GM06990 (cell line): ENCODE data around the gene RPS15A.

ENCODE experiments used
- DNase-seq: peaks from one replicate; pipeline ENCODE4 v3.0.0-alpha.2; 2011; ENCODE audit not compliant: insufficient read length; ENCODE audit errors: extremely low read depth
- H3K27me3 ChIP-seq: replicated peaks from 2 replicates; pipeline ENCODE4 v1.6.0; 2011; ENCODE audit warnings: low read length; ENCODE audit not compliant: control insufficient read depth, insufficient read depth
- H3K36me3 ChIP-seq: 2 replicates; pipeline ENCODE4 v1.5.1; 2011; ENCODE audit warnings: low read length; ENCODE audit not compliant: control insufficient read depth, insufficient read depth
- H3K4me3 ChIP-seq: replicated peaks from 2 replicates; pipeline ENCODE4 v1.5.1; 2011; ENCODE audit warnings: low read depth, mild to moderate bottlenecking, control low read depth, low read length
- TF ChIP-seq, protein P1 (sequence below): IDR thresholded peaks from 2 replicates; pipeline ENCODE4 v1.5.1; 2011; ENCODE audit warnings: low read length, control low read depth, mild to moderate bottlenecking, inconsistent platforms; ENCODE audit not compliant: insufficient read depth, poor library complexity, severe bottlenecking

Gene RPS15A

DNA sequence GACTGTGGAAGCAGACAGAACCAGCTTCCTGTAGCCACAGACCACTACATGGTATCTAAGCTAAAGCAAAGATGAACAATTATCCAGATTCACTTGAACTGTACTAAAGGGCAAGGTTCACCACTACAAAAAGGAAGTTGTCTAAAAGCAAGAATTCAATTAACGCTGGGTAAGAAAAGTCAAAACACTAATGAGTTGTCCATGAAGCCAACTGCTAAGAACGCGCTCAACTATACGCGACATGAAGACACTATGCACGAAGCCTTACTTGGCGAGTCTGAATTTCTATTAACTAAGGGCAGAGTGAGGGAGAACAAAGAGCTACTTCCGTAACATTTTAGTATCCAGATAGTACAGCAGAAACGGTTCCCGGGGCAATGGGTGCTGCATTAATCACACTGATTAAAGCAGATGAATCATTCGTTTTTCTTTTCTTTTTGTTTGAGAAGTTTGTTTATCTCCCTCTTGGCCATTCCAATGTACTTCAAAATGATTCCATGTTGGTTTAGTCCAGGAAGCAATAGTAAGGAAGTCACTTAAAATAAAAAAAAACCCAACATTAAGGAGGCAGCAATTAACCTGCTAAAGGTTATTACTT lies 2.8 kb upstream of the RPS15A start:
- no peak for DNase-seq
- Histone ChIP-seq H3K4me3 (no peak overlapping the region), H3K36me3 (peaks cover 13% of the 10 kb centered on the region), H3K27me3 (no peaks in the 10 kb centered on the region)
- TF ChIP-seq, protein P1, sequence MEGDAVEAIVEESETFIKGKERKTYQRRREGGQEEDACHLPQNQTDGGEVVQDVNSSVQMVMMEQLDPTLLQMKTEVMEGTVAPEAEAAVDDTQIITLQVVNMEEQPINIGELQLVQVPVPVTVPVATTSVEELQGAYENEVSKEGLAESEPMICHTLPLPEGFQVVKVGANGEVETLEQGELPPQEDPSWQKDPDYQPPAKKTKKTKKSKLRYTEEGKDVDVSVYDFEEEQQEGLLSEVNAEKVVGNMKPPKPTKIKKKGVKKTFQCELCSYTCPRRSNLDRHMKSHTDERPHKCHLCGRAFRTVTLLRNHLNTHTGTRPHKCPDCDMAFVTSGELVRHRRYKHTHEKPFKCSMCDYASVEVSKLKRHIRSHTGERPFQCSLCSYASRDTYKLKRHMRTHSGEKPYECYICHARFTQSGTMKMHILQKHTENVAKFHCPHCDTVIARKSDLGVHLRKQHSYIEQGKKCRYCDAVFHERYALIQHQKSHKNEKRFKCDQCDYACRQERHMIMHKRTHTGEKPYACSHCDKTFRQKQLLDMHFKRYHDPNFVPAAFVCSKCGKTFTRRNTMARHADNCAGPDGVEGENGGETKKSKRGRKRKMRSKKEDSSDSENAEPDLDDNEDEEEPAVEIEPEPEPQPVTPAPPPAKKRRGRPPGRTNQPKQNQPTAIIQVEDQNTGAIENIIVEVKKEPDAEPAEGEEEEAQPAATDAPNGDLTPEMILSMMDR = no peak

DNA sequence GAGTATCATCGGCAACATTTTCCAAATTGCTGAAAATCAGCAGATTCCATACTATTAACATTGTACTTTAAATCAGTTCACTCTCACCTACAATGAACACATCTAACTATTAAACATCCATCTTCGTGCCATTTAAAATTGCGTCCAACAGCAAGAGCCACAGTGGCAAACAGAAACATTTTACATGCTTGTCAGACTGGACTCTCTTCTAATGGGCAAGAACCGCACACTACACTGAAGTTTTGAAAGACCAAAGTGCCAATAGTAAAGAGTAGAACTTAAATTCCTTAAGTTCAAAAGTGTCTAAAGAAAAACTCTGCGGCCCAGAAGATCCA lies 652 bp downstream of the RPS15A start:
- Histone ChIP-seq H3K36me3 (peaks cover 20% of the 10 kb centered on the region), H3K27me3 (no peaks in the 10 kb centered on the region), H3K4me3 (peak overlapping the region; percentile 70)
- no peak for DNase-seq
- TF ChIP-seq, protein P1 = no peak

DNA sequence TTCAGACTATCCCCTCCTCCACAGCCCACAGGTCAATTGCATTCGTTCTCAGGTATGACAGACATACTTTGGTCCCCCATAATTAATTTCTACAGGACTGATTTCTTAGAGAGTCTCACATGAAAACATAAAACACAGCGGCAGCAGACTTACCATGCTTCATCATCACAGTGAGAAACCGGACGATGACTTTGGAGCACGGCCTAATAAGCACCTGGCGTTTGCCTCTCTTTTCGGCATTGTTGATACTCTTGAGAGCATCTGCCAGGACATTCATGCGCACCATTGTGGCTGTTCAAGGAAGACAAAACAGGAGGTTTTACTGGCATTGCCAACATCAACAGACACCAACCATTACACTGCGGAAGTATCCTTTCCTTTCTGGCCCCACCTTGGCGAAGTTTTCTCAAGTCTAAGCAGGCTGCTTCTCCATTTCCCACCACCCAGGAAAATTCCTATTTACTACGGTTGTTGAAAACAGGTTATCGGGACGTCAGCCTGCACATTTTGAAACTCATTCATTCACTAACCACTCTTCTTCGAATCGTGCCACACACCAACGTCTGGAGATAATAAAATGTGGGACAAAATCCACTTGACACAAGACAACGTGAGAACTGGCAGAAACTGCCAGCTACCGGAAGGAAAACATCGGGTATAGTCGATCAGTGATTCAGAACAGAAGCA lies 1.2 kb downstream of the RPS15A start:
- Histone ChIP-seq H3K27me3 (no peaks in the 10 kb centered on the region), H3K4me3 (peak overlapping the region; percentile 70), H3K36me3 (peaks cover 20% of the 10 kb centered on the region)
- no peak for DNase-seq
- TF ChIP-seq, protein P1 = no peak

DNA sequence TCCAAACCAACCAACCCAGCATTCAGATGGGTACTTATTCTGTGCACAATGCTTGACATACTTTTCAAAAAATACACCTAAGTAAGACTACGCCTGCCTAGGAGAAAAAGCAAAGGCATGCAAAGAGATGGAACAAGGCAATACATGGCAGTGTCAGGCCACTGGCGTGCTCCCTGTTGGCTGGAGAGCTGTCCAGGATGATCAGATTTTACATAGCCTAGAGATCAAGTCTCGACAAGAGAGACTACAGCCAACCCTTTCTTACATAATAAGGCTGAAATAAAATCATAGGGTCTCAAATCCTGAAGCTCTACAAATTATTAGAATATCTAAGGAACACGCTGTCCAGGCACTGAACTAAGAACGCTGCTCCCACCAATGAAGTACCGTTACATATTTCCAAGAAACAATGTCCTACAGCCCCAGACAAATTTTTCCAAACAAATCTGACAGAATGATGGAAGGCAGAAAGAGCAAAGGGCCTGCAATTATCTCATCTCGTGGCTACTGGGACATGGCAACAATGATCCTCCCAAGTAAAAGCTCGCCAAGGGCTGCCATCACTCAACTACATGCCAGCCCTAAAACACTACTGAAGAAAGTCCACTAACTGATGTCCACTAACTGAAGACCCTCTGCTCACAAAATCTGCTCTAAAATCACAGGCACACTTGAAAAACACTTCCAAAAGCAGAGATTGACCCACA lies 5.1 kb downstream of the RPS15A start:
- TF ChIP-seq, protein P1 = no peak
- Histone ChIP-seq H3K27me3 (no peaks in the 10 kb centered on the region), H3K4me3 (no peak overlapping the region; the same call in 1 of the 2 replicates), H3K36me3 (peaks cover 24% of the 10 kb centered on the region)
- no peak for DNase-seq

DNA sequence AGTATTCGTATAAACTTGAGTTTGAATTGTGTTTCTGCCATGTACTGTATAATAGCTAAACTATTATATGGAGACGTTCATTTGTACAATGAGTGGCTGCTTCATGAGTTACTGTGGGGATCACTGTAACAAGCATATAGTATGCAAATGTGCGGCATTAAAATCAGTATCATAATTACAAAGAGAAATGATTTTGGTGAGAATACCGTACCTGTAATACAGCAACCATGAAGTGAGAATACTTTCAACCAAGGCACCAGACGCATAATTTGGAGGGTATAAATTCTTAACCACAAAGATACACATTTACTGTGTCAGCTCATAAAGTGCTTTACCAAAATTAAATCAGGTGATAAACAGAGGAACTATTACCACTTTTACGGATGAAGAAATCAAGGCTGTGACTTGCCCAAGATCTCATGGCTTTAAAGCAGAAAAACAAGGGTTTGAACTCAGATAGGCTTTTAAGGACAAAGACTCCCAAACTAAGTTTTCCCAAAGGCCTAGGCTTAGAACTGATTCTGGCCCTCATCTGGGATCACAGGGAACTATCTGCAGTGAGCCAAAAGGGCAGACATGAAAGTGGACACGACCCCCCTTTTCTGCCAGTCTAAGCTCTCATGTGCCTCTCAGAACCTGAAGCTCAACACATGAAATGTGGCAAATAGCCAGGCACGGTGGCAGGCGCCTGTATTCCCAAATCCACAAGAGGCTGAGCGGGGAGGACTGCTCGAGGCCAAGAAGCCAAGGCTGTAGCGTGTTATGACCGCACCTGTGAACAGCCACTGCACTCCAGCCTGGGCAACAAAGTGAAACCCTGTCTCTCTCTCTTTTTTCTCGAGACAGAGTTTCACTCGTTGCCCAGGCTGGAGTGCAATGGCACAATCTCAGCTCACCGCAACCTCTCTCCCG lies 6.4 kb downstream of the RPS15A start:
- no peak overlapping the region for H3K4me3 ChIP-seq
- H3K36me3 ChIP-seq = peaks cover 24% of the 10 kb centered on the region
- TF ChIP-seq, protein P1 = no peak
- no peaks in the 10 kb centered on the region for H3K27me3 ChIP-seq
- DNase-seq = no peak
